Measurements from ENCODE around the gene RGS7BP.

- TF ChIP-seq CTCF (IDR thresholded peaks at IDR 0.05) (no peak), POLR2A (IDR thresholded peaks at IDR 0.05) (no peak)
These were observed 10.4 kb downstream of the RGS7BP start for GRCh38 chr5:64516216-64516615.
